ENCODE results near the gene ZSCAN2.
"Not testable (repeated sequence)": the region's sequence is repeated elsewhere in the genome, so short reads cannot be mapped to it uniquely, and the experiment has no call there.

The ZSCAN2 gene

DNA sequence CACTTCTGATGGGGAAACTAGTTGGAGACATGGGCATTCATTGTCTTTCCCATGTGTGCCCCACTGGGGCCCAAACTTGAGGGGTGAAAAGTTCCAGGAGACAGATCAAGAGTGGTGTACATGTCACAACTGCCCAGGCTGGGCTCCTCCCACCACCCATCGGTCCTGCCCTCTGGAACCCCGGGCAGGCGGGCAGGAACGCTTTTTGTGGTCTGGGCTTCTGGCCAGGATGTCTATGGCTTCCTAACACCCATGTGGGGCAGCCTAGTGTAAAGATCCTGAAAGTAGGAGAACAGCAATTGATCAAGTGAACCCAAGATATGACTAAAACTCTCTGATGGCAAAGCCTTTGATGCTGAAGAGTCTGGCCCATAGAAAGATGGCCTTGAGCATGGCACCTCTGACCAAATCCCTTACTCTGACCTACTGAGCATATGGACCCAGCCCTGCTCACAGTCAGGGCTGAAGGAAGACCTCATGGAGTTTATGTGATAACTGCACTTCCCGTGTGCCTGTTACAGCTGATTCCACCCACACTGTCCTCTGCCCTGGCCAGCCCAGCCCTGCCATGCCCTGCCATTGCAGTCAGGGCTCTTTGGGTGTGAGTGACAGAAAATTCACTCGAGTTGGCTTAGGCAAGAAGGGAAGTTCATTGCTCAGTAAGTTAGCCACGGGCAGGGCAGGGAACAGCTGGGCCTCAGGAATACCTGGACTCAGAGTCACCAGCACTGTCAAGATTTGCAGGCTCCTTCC is 19.0 kb upstream of the ZSCAN2 start:
- H3K36me3 ChIP-seq (ENCODE audit: control insufficient read depth, insufficient read depth, low read length); H3K27me3 ChIP-seq (ENCODE audit: control insufficient read depth, insufficient read depth, low read length, poor library complexity, severe bottlenecking); H3K4me1 ChIP-seq (ENCODE audit: control insufficient read depth, insufficient read depth, low read length); H3K27ac ChIP-seq (ENCODE audit: insufficient read depth, low read depth, low read length, poor library complexity, severe bottlenecking); H3K4me3 ChIP-seq (ENCODE audit: insufficient read depth, low read depth, low read length); H3K9me3 ChIP-seq (ENCODE audit: control insufficient read depth, low read length): not testable (repeated sequence)
- 94 to 96% methylated on average over 5 of the region's 7 CpGs for WGBS, 2 experiments

DNA sequence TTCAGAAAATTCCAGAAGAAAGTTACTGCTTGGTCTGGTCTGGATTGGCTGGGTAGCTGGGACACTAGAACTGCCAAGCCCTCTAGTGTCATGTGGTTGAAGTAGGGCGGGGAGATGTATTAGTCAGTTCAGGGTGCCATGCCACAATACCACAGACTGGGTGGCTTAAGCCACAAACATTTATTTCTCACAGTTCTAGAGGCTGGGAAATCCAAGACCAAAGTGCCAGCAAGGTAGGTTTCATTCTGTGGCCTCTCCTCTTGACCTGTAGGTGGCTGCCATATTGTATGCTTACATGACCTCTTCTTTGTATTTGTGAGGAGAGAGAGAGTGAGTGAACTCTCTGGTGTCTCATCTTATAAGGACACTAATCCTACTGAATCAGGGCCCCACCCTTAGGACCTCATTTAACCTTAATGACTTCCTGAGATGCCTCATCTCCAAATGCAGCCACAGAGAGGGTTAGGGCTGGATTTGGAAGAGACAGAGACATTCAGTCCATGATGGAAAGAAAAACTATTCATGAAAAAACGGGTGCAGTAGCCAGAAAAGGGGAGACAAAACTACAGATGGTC is 18.1 kb upstream of the ZSCAN2 start:
- Histone ChIP-seq H3K27me3 (ENCODE audit: control insufficient read depth, insufficient read depth, low read length, poor library complexity, severe bottlenecking) (peaks cover 10% of the 10 kb centered on the region), H3K9me3 (ENCODE audit: control insufficient read depth, low read length) (no peaks in the 10 kb centered on the region), H3K27ac (ENCODE audit: insufficient read depth, low read depth, low read length, poor library complexity, severe bottlenecking) (no peak overlapping the region), H3K4me3 (ENCODE audit: insufficient read depth, low read depth, low read length) (no peak overlapping the region), H3K4me1 (ENCODE audit: control insufficient read depth, insufficient read depth, low read length) (no peaks in the 10 kb centered on the region), H3K36me3 (ENCODE audit: control insufficient read depth, insufficient read depth, low read length) (no peaks in the 10 kb centered on the region)
- 83 to 93% methylated on average over 2 of the region's 2 CpGs for WGBS, 2 experiments

DNA sequence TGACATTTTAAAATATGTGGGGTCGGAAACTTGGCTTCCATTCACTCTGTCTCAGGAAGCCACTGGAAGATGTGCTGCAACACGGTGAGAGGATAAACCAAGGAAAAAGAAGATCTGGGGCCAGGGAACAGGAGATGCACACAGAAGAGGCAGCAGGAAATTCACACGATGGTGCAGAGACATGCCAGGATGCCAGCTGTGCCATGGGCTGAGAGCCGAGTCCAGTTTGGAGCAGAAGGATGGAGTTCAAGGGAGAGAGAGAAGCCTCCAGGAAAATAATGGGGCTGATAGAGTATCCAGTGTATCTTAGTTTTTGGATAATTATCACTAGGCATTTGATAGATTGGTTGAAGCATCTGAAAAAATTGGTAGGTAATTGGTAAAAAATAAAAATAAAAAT is 16.9 kb upstream of the ZSCAN2 start:
- 90 to 94% methylated on average over 4 of the region's 4 CpGs for WGBS, 2 experiments
- H3K27me3 ChIP-seq (ENCODE audit: control insufficient read depth, insufficient read depth, low read length, poor library complexity, severe bottlenecking) = peaks cover 18% of the 10 kb centered on the region
- not testable (repeated sequence) for H3K4me1 ChIP-seq (ENCODE audit: control insufficient read depth, insufficient read depth, low read length); H3K36me3 ChIP-seq (ENCODE audit: control insufficient read depth, insufficient read depth, low read length); H3K9me3 ChIP-seq (ENCODE audit: control insufficient read depth, low read length); H3K4me3 ChIP-seq (ENCODE audit: insufficient read depth, low read depth, low read length); H3K27ac ChIP-seq (ENCODE audit: insufficient read depth, low read depth, low read length, poor library complexity, severe bottlenecking)

DNA sequence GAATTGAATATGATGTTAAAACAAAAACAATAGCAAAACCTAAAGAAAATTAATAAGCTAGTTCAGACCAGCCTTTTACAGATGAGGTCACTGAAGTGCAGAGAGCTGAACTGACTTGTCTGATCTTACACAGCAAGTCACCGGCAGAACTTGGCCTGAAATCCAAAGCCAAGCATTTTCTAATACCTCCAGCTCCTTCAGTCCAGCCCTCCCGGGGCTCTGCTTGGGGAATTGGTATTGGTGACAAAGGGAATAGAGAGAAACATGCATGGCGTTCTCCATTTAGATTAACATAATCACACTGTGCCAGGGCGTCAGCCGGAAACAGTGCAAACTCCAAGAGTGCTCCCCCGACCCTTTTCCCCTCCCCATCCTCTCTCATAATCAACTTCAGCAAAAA is 14.1 kb upstream of the ZSCAN2 start:
- peaks cover 18% of the 10 kb centered on the region for H3K27me3 ChIP-seq (ENCODE audit: control insufficient read depth, insufficient read depth, low read length, poor library complexity, severe bottlenecking)
- no peaks in the 10 kb centered on the region for H3K36me3 ChIP-seq (ENCODE audit: control insufficient read depth, insufficient read depth, low read length)
- no peaks in the 10 kb centered on the region for H3K9me3 ChIP-seq (ENCODE audit: control insufficient read depth, low read length)
- H3K4me3 ChIP-seq (ENCODE audit: insufficient read depth, low read depth, low read length) = no peak overlapping the region
- no peaks in the 10 kb centered on the region for H3K4me1 ChIP-seq (ENCODE audit: control insufficient read depth, insufficient read depth, low read length)
- 60 to 62% methylated on average over 4 to 6 of the region's 6 CpGs for WGBS, 2 experiments
- H3K27ac ChIP-seq (ENCODE audit: insufficient read depth, low read depth, low read length, poor library complexity, severe bottlenecking) = no peak overlapping the region

DNA sequence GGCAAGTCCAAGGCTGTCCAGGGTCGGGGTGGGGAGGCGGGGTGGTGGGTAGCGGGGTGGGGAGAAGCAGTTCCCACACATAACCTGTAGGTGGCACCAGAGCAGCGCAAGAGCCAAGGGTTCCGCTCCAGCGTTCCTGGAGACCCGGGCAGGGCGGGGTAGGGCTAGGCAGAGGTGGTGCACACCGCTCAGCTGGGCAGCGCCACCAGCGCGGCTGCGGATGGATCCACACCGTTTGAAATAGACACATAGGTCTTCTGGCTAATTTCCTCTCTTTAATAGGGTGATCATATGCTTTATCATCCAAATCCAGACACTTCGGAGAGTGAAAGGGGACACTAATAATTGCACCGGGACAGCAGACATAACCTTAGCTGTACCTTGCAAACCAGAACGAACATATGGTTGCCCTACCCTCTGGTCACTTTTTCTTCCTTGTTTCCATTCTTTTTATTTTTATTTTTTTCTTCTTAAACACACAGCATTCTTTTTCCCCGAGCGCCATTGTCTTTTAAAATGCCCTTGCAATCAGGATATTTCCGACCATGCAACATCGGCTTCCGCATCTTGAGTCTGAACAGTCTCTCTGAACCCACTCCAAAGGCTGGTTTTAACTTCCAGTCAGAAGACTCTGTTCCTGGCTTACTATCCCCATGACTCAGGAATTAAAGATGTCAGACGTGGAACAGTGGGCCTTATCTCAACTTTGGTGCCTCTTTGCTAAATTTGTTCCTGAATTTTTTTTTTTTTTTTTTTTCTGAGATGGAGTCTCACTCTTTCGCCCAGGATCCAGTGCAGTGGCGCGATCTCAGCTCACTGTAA is 12.5 kb upstream of the ZSCAN2 start:
- Histone ChIP-seq H3K27me3 (ENCODE audit: control insufficient read depth, insufficient read depth, low read length, poor library complexity, severe bottlenecking) (peaks cover 18% of the 10 kb centered on the region), H3K4me1 (ENCODE audit: control insufficient read depth, insufficient read depth, low read length) (no peaks in the 10 kb centered on the region), H3K27ac (ENCODE audit: insufficient read depth, low read depth, low read length, poor library complexity, severe bottlenecking) (no peak overlapping the region), H3K4me3 (ENCODE audit: insufficient read depth, low read depth, low read length) (no peak overlapping the region), H3K36me3 (ENCODE audit: control insufficient read depth, insufficient read depth, low read length) (no peaks in the 10 kb centered on the region), H3K9me3 (ENCODE audit: control insufficient read depth, low read length) (no peaks in the 10 kb centered on the region)
- WGBS, 2 experiments = 35 to 36% methylated on average over 26 of the region's 26 CpGs

DNA sequence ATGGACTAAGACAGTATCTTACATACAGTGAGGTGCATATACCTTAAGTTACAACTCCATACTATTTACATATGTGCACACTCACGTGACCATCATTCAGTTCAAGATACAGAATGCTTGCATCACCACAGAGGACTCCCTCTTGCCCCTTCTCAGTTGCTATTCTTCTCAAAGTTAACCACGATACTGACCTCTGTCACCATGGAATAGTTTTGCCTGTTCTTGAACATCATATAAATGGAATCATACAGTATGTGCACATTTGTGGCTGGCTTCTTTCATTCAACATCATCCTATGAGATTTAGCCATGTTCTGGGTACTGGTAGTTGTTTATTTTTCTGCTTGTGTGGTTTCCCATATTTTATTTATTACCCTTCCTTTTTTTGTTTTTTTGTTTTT is 10.4 kb upstream of the ZSCAN2 start:
- WGBS, 2 experiments = 86 to 93% methylated on average over 2 of the region's 2 CpGs

DNA sequence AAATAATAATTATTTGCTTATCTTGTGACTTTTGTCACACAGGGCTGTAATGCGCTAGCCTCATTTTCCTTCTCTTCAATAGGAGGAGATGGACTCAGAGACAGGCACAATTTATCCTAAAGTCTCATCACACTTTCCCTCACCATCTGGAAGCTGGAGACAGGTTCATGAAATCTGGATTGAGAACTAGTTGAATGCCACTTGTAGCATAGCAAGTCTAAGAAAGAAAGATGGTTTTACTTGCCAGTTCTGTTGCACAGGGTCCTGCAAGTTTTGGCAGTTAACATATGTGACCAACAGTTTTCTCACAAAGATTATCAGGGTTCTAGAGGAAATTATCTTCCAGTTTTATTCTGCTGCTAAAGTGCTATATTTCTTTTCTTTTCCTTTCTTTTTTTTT is 9.0 kb upstream of the ZSCAN2 start:
- 88% methylated on average over 1 of the region's 1 CpG; no CpG with 5 or more reads in 1 of the 2 experiments for WGBS, 2 experiments
- Histone ChIP-seq H3K27me3 (ENCODE audit: control insufficient read depth, insufficient read depth, low read length, poor library complexity, severe bottlenecking) (peaks cover 16% of the 10 kb centered on the region), H3K27ac (ENCODE audit: insufficient read depth, low read depth, low read length, poor library complexity, severe bottlenecking) (no peak overlapping the region), H3K4me1 (ENCODE audit: control insufficient read depth, insufficient read depth, low read length) (no peaks in the 10 kb centered on the region), H3K4me3 (ENCODE audit: insufficient read depth, low read depth, low read length) (no peak overlapping the region), H3K9me3 (ENCODE audit: control insufficient read depth, low read length) (no peaks in the 10 kb centered on the region), H3K36me3 (ENCODE audit: control insufficient read depth, insufficient read depth, low read length) (no peaks in the 10 kb centered on the region)

More for the DNA sequence above, 10.4 kb upstream of the ZSCAN2 start:
- H3K27ac ChIP-seq (ENCODE audit: insufficient read depth, low read depth, low read length, poor library complexity, severe bottlenecking) = no peak overlapping the region
- H3K36me3 ChIP-seq (ENCODE audit: control insufficient read depth, insufficient read depth, low read length) = no peaks in the 10 kb centered on the region
- H3K27me3 ChIP-seq (ENCODE audit: control insufficient read depth, insufficient read depth, low read length, poor library complexity, severe bottlenecking) = peaks cover 18% of the 10 kb centered on the region
- H3K9me3 ChIP-seq (ENCODE audit: control insufficient read depth, low read length) = no peaks in the 10 kb centered on the region
- H3K4me1 ChIP-seq (ENCODE audit: control insufficient read depth, insufficient read depth, low read length) = no peaks in the 10 kb centered on the region
- H3K4me3 ChIP-seq (ENCODE audit: insufficient read depth, low read depth, low read length) = no peak overlapping the region

DNA sequence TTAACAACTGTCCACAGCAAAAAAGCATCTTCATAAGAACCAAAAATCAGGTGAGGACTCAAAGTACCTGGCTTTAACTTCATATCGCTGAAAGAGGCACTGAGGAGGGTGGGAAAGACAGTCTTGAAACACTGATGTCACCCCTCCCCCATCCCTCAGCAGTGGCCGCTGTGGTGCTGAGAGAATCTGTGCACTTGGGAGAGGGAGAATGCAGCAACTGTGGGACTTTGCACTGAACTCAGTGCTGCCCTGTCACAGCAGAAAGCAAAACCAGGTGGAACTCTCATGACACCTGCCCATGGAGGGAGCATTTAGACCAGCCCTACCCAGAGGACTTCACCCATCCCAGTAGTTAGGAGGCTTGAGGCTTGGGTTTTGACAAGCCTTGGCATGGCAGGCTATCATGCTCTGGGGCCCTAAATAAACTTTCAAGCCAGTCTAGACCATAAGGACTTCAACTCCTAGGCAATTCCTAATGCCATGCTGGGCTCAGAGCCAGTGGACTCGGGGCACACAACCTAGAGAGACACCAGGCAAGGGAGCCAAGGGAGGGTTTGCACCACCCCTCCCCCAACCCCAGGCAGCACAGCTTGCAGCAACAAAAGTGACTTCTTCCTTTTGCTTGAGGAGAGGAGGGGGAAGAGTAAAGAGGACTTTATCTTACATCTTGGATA is 6.1 kb upstream of the ZSCAN2 start:
- no peak overlapping the region for H3K4me3 ChIP-seq (ENCODE audit: insufficient read depth, low read depth, low read length)
- H3K27me3 ChIP-seq (ENCODE audit: control insufficient read depth, insufficient read depth, low read length, poor library complexity, severe bottlenecking) = peaks cover 8% of the 10 kb centered on the region
- H3K9me3 ChIP-seq (ENCODE audit: control insufficient read depth, low read length) = no peaks in the 10 kb centered on the region
- no peak overlapping the region for H3K27ac ChIP-seq (ENCODE audit: insufficient read depth, low read depth, low read length, poor library complexity, severe bottlenecking)
- 70 to 71% methylated on average over 3 of the region's 3 CpGs for WGBS, 2 experiments
- H3K4me1 ChIP-seq (ENCODE audit: control insufficient read depth, insufficient read depth, low read length) = no peaks in the 10 kb centered on the region
- H3K36me3 ChIP-seq (ENCODE audit: control insufficient read depth, insufficient read depth, low read length) = no peaks in the 10 kb centered on the region

DNA sequence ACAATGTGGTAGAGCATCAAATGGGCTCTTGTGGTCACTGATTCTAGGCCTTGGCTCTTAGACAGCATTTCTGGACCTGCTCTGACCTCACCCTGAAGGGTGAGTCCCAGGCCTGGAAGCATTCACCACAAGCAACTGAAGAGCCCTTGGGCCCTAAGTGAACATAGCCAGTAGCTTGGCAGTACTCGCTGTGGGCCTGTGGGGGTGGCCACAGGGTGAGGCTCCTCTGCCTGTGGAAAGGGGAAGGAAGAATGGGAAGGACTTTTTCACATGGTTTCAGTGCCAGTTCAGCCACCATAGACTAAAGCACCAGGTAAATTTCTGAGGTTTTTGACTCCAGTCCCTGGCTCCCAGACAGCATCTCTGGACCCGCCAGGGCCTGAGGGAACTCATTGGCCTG is 5.1 kb upstream of the ZSCAN2 start:
- Histone ChIP-seq H3K4me1 (ENCODE audit: control insufficient read depth, insufficient read depth, low read length) (no peaks in the 10 kb centered on the region), H3K27ac (ENCODE audit: insufficient read depth, low read depth, low read length, poor library complexity, severe bottlenecking) (no peak overlapping the region), H3K36me3 (ENCODE audit: control insufficient read depth, insufficient read depth, low read length) (no peaks in the 10 kb centered on the region), H3K4me3 (ENCODE audit: insufficient read depth, low read depth, low read length) (no peak overlapping the region), H3K9me3 (ENCODE audit: control insufficient read depth, low read length) (no peaks in the 10 kb centered on the region), H3K27me3 (ENCODE audit: control insufficient read depth, insufficient read depth, low read length, poor library complexity, severe bottlenecking) (peaks cover 17% of the 10 kb centered on the region)
- 95 to 96% methylated on average over 2 of the region's 2 CpGs for WGBS, 2 experiments

DNA sequence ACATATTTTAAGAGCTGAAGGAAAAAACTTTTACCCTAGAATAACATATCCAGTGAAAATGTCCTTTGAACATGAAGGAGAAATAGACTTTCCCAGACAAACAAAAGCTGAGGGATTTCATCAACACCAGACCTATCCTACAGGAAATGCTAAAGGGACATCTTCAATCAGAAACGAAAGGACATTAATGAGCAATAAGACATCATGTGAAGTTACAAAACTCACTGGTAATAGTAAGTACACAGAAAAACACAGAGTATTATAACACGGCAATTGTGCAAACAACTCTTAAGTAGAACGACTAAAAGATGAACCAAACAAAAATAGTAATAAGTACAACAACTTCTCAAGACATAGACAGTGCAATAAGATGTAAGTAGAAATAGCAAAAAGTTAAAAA is 3.5 kb upstream of the ZSCAN2 start:
- Histone ChIP-seq H3K27me3 (ENCODE audit: control insufficient read depth, insufficient read depth, low read length, poor library complexity, severe bottlenecking) (peaks cover 25% of the 10 kb centered on the region), H3K9me3 (ENCODE audit: control insufficient read depth, low read length) (no peaks in the 10 kb centered on the region), H3K4me3 (ENCODE audit: insufficient read depth, low read depth, low read length) (no peak overlapping the region), H3K36me3 (ENCODE audit: control insufficient read depth, insufficient read depth, low read length) (no peaks in the 10 kb centered on the region), H3K27ac (ENCODE audit: insufficient read depth, low read depth, low read length, poor library complexity, severe bottlenecking) (no peak overlapping the region), H3K4me1 (ENCODE audit: control insufficient read depth, insufficient read depth, low read length) (no peaks in the 10 kb centered on the region)
- 89 to 94% methylated on average over 2 of the region's 3 CpGs for WGBS, 2 experiments

All from ectodermal cell (in vitro differentiated cells).